GM04503 (cell line): ENCODE results near the gene ATAD3B.
"Not testable (repeated sequence)": the region's sequence is repeated elsewhere in the genome, so short reads cannot be mapped to it uniquely, and the experiment has no call there.

Experiments
- DNase-seq: peaks from one replicate; pipeline ENCODE4 v3.0.0-alpha.2; 2012; ENCODE audit warnings: low read depth

Gene ATAD3B

GRCh38 chr1:1471389-1472052, at the start of gene ATAD3B:
ATAD3B (plus strand) TSS chr1:1471765; CDS start chr1:1471885, 120 bp downstream.
- peak; percentile 57 for DNase-seq

GRCh38 chr1:1421907-1422464, 49.6 kb upstream of the ATAD3B start:
- no peak for DNase-seq

GRCh38 chr1:1422465-1423244, 48.9 kb upstream of the ATAD3B start:
- DNase-seq, result no peak

GRCh38 chr1:1423245-1423597, 48.3 kb upstream of the ATAD3B start:
- no peak for DNase-seq

GRCh38 chr1:1424707-1425106, 46.9 kb upstream of the ATAD3B start:
- DNase-seq, result no peak

- DNase-seq, result no peak
Measured at GRCh38 chr1:1425426-1425752, 46.2 kb upstream of the ATAD3B start.

GRCh38 chr1:1425753-1426495, 45.6 kb upstream of the ATAD3B start:
- no peak for DNase-seq

- DNase-seq, result no peak
Measured at GRCh38 chr1:1426496-1427105, 45.0 kb upstream of the ATAD3B start.

- DNase-seq, result no peak
Measured at GRCh38 chr1:1427106-1427819, 44.3 kb upstream of the ATAD3B start.

GRCh38 chr1:1427820-1428148, 43.8 kb upstream of the ATAD3B start:
- DNase-seq, result no peak

- DNase-seq, result no peak
Measured at GRCh38 chr1:1428174-1428573, 43.4 kb upstream of the ATAD3B start.

- not testable (repeated sequence) for DNase-seq
Measured at GRCh38 chr1:1428967-1429366, 42.6 kb upstream of the ATAD3B start.

- no peak for DNase-seq
Measured at GRCh38 chr1:1429671-1430073, 41.9 kb upstream of the ATAD3B start.

GRCh38 chr1:1430114-1430982, 41.2 kb upstream of the ATAD3B start:
- DNase-seq, result no peak

- DNase-seq, result no peak
Measured at GRCh38 chr1:1430992-1431844, 40.3 kb upstream of the ATAD3B start.

- no peak for DNase-seq
Measured at GRCh38 chr1:1431845-1432273, 39.7 kb upstream of the ATAD3B start.

GRCh38 chr1:1432274-1432950, 39.2 kb upstream of the ATAD3B start:
- DNase-seq, result no peak

- no peak for DNase-seq
Measured at GRCh38 chr1:1432951-1433803, 38.4 kb upstream of the ATAD3B start.
